ENCODE measurements around the gene WDR27. TPM values are rescaled to one million over a fixed set of nuclear protein-coding genes. Genes with fewer than 3 reads are reported as not detected.

Gene WDR27
- total RNA-seq, 2 experiments from 2014 or later, result 48.8 to 49.6 TPM

DNA sequence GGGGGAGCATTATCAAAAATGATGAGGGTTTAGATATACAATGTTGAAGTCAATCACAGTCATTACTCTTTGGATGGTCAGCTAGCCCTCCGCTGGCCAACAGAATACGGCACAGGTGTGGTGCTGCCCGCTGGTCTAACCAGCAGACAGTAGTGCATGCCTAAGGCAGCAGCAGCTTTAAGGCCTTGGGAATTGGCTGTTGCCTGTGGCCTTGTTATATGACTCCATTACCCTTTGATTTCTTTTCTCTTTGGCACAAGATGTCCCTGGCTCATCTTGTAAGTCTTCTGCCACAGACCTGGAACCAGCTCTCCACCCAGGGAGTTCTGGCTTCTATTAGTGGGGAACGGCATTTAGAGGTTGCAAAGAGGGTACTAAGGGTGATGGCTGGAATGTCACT, 110.2 kb downstream of the WDR27 start:
- ATAC-seq, result no peak
- intact Hi-C loops (cut with micrococcal nuclease), result no loop called here
- Mint-ChIP-seq H3K27ac (no peak overlapping the region), H3K27me3 (no peaks in the 10 kb centered on the region), H3K4me1 (ENCODE audit: low read depth) (peaks cover 21% of the 10 kb centered on the region), H3K36me3 (ENCODE audit: low read depth) (no peaks in the 10 kb centered on the region), H3K9me3 (no peaks in the 10 kb centered on the region), H3K4me3 (no peak overlapping the region)
- CTCF ChIA-PET, result interaction anchor here (1.2 kb wide), 1 partner anchor 79 kb away, joined by 3 read pairs; no protein-coding TSS in a partner anchor
- POLR2A ChIA-PET, result no interaction called here
- TF ChIP-seq, protein P1, sequence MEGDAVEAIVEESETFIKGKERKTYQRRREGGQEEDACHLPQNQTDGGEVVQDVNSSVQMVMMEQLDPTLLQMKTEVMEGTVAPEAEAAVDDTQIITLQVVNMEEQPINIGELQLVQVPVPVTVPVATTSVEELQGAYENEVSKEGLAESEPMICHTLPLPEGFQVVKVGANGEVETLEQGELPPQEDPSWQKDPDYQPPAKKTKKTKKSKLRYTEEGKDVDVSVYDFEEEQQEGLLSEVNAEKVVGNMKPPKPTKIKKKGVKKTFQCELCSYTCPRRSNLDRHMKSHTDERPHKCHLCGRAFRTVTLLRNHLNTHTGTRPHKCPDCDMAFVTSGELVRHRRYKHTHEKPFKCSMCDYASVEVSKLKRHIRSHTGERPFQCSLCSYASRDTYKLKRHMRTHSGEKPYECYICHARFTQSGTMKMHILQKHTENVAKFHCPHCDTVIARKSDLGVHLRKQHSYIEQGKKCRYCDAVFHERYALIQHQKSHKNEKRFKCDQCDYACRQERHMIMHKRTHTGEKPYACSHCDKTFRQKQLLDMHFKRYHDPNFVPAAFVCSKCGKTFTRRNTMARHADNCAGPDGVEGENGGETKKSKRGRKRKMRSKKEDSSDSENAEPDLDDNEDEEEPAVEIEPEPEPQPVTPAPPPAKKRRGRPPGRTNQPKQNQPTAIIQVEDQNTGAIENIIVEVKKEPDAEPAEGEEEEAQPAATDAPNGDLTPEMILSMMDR (IDR thresholded peaks at IDR 0.05), result no peak
- no peak for DNase-seq

DNA sequence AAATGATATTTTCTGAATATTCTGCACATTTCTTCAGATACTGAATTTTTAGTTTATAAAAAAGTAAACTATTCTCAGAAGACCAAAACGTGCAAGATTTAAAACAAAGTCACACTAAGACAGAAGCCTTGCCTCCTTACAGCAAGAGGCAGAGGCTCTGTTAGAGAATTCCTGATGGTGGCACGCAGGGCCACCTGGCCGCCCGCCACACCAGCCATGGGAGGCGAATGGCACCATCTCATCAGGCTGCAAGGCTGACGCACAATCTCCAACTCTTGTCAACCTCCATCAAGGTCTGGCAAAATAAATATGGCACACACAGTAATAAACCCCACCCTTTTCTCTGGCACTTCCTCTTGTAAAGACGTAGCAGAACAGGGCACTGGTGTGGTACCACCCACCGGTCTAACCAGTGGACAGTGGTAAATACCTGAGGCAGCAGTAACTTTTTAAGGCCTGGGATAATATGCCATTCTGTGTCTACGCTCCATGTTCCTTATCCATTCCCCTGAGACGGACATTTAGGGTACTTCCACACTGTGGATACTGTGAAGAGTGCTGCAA, 111.4 kb downstream of the WDR27 start:
- intact Hi-C loops (cut with micrococcal nuclease), result no loop called here
- TF ChIP-seq, protein P1 (IDR thresholded peaks at IDR 0.05), result no peak
- Mint-ChIP-seq H3K9me3 (no peaks in the 10 kb centered on the region), H3K4me3 (no peak overlapping the region), H3K27me3 (no peaks in the 10 kb centered on the region), H3K36me3 (ENCODE audit: low read depth) (no peaks in the 10 kb centered on the region), H3K27ac (no peak overlapping the region), H3K4me1 (ENCODE audit: low read depth) (peaks cover 21% of the 10 kb centered on the region)
- ChIA-PET CTCF (no interaction called here), POLR2A (no interaction called here)
- DNase-seq (no peak), ATAC-seq (no peak)

- H3K36me3 Mint-ChIP-seq (ENCODE audit: low read depth), result no peaks in the 10 kb centered on the region
These were observed 112.1 kb downstream of the WDR27 start for GRCh38 chr6:169589699-169590257.

GRCh38 chr6:169589293-169589692, 112.5 kb downstream of the WDR27 start:
- peak; percentile 60 for ATAC-seq
- peak overlapping the region; percentile 43 for H3K27ac Mint-ChIP-seq
- intact Hi-C loops (cut with micrococcal nuclease), result no loop called here
- H3K27me3 Mint-ChIP-seq, result no peaks in the 10 kb centered on the region
- CTCF ChIA-PET, result no interaction called here
- no peaks in the 10 kb centered on the region for H3K9me3 Mint-ChIP-seq
- POLR2A ChIA-PET, result interaction anchor here (1.3 kb wide), 1 partner anchor 18 kb away, joined by 4 read pairs; no protein-coding TSS in a partner anchor
- TF ChIP-seq, protein P1 (IDR thresholded peaks at IDR 0.05), result no peak
- DNase-seq, result peak; percentile 54
- no peaks in the 10 kb centered on the region for H3K36me3 Mint-ChIP-seq (ENCODE audit: low read depth)
- H3K4me1 Mint-ChIP-seq (ENCODE audit: low read depth), result peaks cover 26% of the 10 kb centered on the region
- H3K4me3 Mint-ChIP-seq, result no peak overlapping the region

More at GRCh38 chr6:169589699-169590257, 112.1 kb downstream of the WDR27 start:
- intact Hi-C loops (cut with micrococcal nuclease), result no loop called here
- Mint-ChIP-seq H3K27me3 (no peaks in the 10 kb centered on the region), H3K27ac (peak overlapping the region; percentile 58), H3K4me1 (ENCODE audit: low read depth) (peaks cover 21% of the 10 kb centered on the region), H3K9me3 (no peaks in the 10 kb centered on the region), H3K4me3 (peak overlapping the region; percentile 13)
- TF ChIP-seq, protein P1 (IDR thresholded peaks at IDR 0.05), result no peak
- ATAC-seq (peak; percentile 96), DNase-seq (peak; percentile 43)
- ChIA-PET POLR2A (interaction anchor here (1.3 kb wide), 1 partner anchor 19 kb away, joined by 4 read pairs; no protein-coding TSS in a partner anchor), CTCF (no interaction called here)

DNA sequence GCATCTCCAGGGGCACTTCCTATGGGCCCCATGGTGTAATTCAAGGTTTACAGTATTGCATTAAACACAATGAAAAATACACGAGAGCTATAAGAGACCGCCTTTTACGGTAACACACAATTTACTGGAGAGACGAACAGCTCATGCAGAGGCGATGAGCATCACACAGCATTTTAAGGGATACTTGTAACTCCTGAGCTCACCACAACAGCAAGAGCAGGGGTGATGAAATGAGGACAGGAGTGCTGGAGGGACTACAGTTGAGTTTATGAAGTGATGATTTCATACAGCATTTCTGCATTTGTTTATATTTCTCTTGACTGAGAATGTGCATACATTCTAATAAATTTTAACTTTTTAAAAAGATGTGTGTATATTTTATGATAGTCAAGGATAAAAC, 113.9 kb downstream of the WDR27 start:
- CTCF ChIA-PET, result interaction anchor here (0.6 to 0.9 kb wide), 2 partner anchors 143 to 1155 kb away, joined by 3 read pairs; no protein-coding TSS in a partner anchor
- Mint-ChIP-seq H3K9me3 (no peaks in the 10 kb centered on the region), H3K4me1 (ENCODE audit: low read depth) (peaks cover 36% of the 10 kb centered on the region), H3K27ac (no peak overlapping the region), H3K27me3 (no peaks in the 10 kb centered on the region), H3K4me3 (no peak overlapping the region), H3K36me3 (ENCODE audit: low read depth) (no peaks in the 10 kb centered on the region)
- POLR2A ChIA-PET, result interaction anchor here (0.6 kb wide), 1 partner anchor 250 kb away, joined by 3 read pairs; no protein-coding TSS in a partner anchor
- DNase-seq, result no peak
- ATAC-seq, result no peak
- intact Hi-C loops (cut with micrococcal nuclease), result no loop called here
- TF ChIP-seq, protein P1 (IDR thresholded peaks at IDR 0.05), result no peak
